HepG2 (cell line): Measurements from ENCODE around the gene RFFL. TPM values are rescaled to one million over a fixed set of nuclear protein-coding genes. Genes with fewer than 3 reads are reported as not detected.

Source experiments
- ATF7 ChIP-seq, 2 experiments: fragments of 450-650 bp in 1 of 2; sonication (generic) in 1 of 2; formaldehyde crosslinking in 1 of 2; IDR thresholded peaks; 2 replicates each; pipeline versions ENCODE4 v1.4.0 to v1.6.1; 2016 to 2020; ENCODE audit warnings: antibody characterized with exemption in 1 of 2, mild to moderate bottlenecking in 1 of 2, missing genetic modification reagents in 1 of 2
- BCLAF1 ChIP-seq: fragments of 450-650 bp; IDR thresholded peaks from 2 replicates; pipeline ENCODE4 v1.6.1; 2017; ENCODE audit warnings: mild to moderate bottlenecking
- DRAP1 ChIP-seq: IDR thresholded peaks from 2 replicates; pipeline ENCODE4 v1.6.1; 2016; ENCODE audit warnings: missing genetic modification reagents, missing compliant biosample characterization
- FOXA3 ChIP-seq: IDR thresholded peaks from 2 replicates; pipeline ENCODE4 v1.6.1; 2016; ENCODE audit warnings: missing genetic modification reagents, missing compliant biosample characterization
- GMEB1 ChIP-seq: sonication (generic); formaldehyde crosslinking; IDR thresholded peaks from 2 replicates; pipeline ENCODE4 v1.5.1; 2020; ENCODE audit warnings: missing genetic modification reagents, mild to moderate bottlenecking, borderline replicate concordance
- IRX3 ChIP-seq: sonication (generic); formaldehyde crosslinking; IDR thresholded peaks from 2 replicates; pipeline ENCODE4 v1.8.1; 2023; ENCODE audit warnings: mild to moderate bottlenecking, low read depth, missing genetic modification reagents, borderline replicate concordance
- NKX3-1 ChIP-seq: sonication (generic); formaldehyde crosslinking; IDR thresholded peaks from 2 replicates; pipeline ENCODE4 v1.5.0; 2020; ENCODE audit warnings: missing genetic modification reagents
- PBX2 ChIP-seq: IDR thresholded peaks from 2 replicates; pipeline ENCODE4 v1.6.1; 2016; ENCODE audit warnings: control low read depth
- SNAI1 ChIP-seq: sonication (generic); formaldehyde crosslinking; IDR thresholded peaks from 2 replicates; pipeline ENCODE4 v1.5.0; 2020; ENCODE audit warnings: mild to moderate bottlenecking, missing genetic modification reagents, borderline replicate concordance
- SP1 ChIP-seq, 2 experiments: fragments of 450-650 bp in 1 of 2; sonication (generic) in 1 of 2; formaldehyde crosslinking in 1 of 2; IDR thresholded peaks; 2 replicates each; pipeline versions ENCODE4 v1.4.0 to v1.6.1; 2016 to 2020; ENCODE audit warnings: missing genetic modification reagents in 1 of 2
- ZBTB10 ChIP-seq: sonication (generic); formaldehyde crosslinking; IDR thresholded peaks from 2 replicates; pipeline ENCODE4 v1.4.0; 2020; ENCODE audit warnings: missing genetic modification reagents, borderline replicate concordance
- ZBTB44 ChIP-seq: sonication (generic); formaldehyde crosslinking; IDR thresholded peaks from 2 replicates; pipeline ENCODE4 v1.4.0; 2020; ENCODE audit warnings: missing genetic modification reagents
- ZNF501 ChIP-seq: sonication (generic); formaldehyde crosslinking; IDR thresholded peaks from 2 replicates; pipeline ENCODE4 v1.5.1; 2020; ENCODE audit warnings: mild to moderate bottlenecking, moderate library complexity, missing genetic modification reagents
- ZNF580 ChIP-seq: IDR thresholded peaks from 2 replicates; pipeline ENCODE4 v1.6.1; 2016; ENCODE audit warnings: low read depth, borderline replicate concordance
- polyA plus RNA-seq, 8 experiments: library from polyadenylated mRNA; depleted of rRNA in 3 of 8; stranded (reverse) in 7 of 8; unstranded in 1 of 8; fragments of >200 nt; fragmentation: Illumina TruSeq in 4 of 8; extraction: Trizol in 4 of 8; gene quantifications; 2 replicates each; pipeline versions ENCODE4 v1.2.1 to v1.2.3, GENCODE V29; 2011 to 2016; ENCODE audit warnings: low read depth in 4 of 8, missing spikeins in 1 of 8, mixed read lengths in 1 of 8; ENCODE audit not compliant: insufficient read depth in 1 of 8
- total RNA-seq, 5 experiments: library from RNA; depleted of rRNA; stranded (reverse); fragments of >200 nt; fragmentation: Illumina TruSeq; extraction: Trizol; gene quantifications; 2 replicates each; pipeline ENCODE4 v1.2.3, GENCODE V29; 2016; ENCODE audit warnings: low read depth in 1 of 5

Gene RFFL
- total and polyA plus RNA-seq, 2 of the 13 experiments (the other 11 are each of a cell fraction or from before 2014, with no cell fraction given) = 24.3 to 48.6 TPM

GRCh38 chr17:35088881-35089585 is 25.5 kb upstream of the RFFL start (continued):
- no peak for TF ChIP-seq ZBTB44
- no peak for TF ChIP-seq SP1 (IDR thresholded peaks at IDR 0.05)
- TF ChIP-seq SP1 (CRISPR knock-in tag; IDR thresholded peaks at IDR 0.05) = peak; percentile 64
- peak; percentile 53 for TF ChIP-seq ZBTB10 (CRISPR knock-in tag)
- no peak for TF ChIP-seq DRAP1 (CRISPR knock-in tag)
- TF ChIP-seq IRX3 (CRISPR knock-in tag) = peak; percentile 6; the same call in 1 of the 2 replicates
- no peak for TF ChIP-seq PBX2 (CRISPR knock-in tag)
- TF ChIP-seq FOXA3 (CRISPR knock-in tag) = no peak
- TF ChIP-seq BCLAF1 = no peak
- no peak for TF ChIP-seq SNAI1 (CRISPR knock-in tag)
- no peak for TF ChIP-seq ATF7 (IDR thresholded peaks at IDR 0.05)
- TF ChIP-seq ATF7 (CRISPR knock-in tag; IDR thresholded peaks at IDR 0.05) = no peak
- peak; percentile 44; the same call in 1 of the 2 replicates for TF ChIP-seq ZNF580 (CRISPR knock-in tag)
- no peak for TF ChIP-seq ZNF501 (CRISPR knock-in tag)
- no peak for TF ChIP-seq NKX3-1 (CRISPR knock-in tag)
- no peak for TF ChIP-seq GMEB1
